Measurements from ENCODE around the gene TRAPPC13.
A peak's percentile ranks its signal among the peaks of the same experiment; 100 is the strongest.
"Not testable (repeated sequence)": the region's sequence is repeated elsewhere in the genome, so short reads cannot be mapped to it uniquely, and the experiment has no call there.

TRAPPC13 gene

GRCh38 chr5:65624571-65625555 lies at the start of gene TRAPPC13, which contains the start of gene SHLD3:
TSS of gene TRAPPC13 (plus strand) at chr5:65625027. CDS start at chr5:65625061, 34 bp downstream.
TSS of gene SHLD3 (plus strand) at chr5:65625027. CDS start at chr5:65629588, 4,561 bp downstream.
- peak; percentile 23 for DNase-seq

GRCh38 chr5:65577141-65577540 lies 47.7 kb upstream of the TRAPPC13 start:
- no peak for DNase-seq

- DNase-seq = no peak
Measured at GRCh38 chr5:65588694-65589093, 36.1 kb upstream of the TRAPPC13 start.

- not testable (repeated sequence) for DNase-seq
Measured at GRCh38 chr5:65601761-65602160, 23.1 kb upstream of the TRAPPC13 start.

- peak; percentile 2 for DNase-seq
Measured at GRCh38 chr5:65611524-65611923, 13.3 kb upstream of the TRAPPC13 start.

GRCh38 chr5:65612298-65612907 lies 12.4 kb upstream of the TRAPPC13 start:
- no peak for DNase-seq

- DNase-seq = no peak
Measured at GRCh38 chr5:65620021-65620420, 4.8 kb upstream of the TRAPPC13 start.

GRCh38 chr5:65621961-65622360 lies 2.9 kb upstream of the TRAPPC13 start:
- DNase-seq = not testable (repeated sequence)

GRCh38 chr5:65623482-65623881 lies 1.3 kb upstream of the TRAPPC13 start:
- DNase-seq = no peak

- DNase-seq = peak; percentile 56
Measured at GRCh38 chr5:65624025-65624570, 729 bp upstream of the TRAPPC13 start, which contains the start of gene TRIM23. TSS of gene TRIM23 (minus strand) at chr5:65624333. CDS start at chr5:65624274, 59 bp downstream.

GRCh38 chr5:65625743-65626142 lies 916 bp downstream of the TRAPPC13 start:
- DNase-seq = no peak

GRCh38 chr5:65630981-65631380 lies 6.2 kb downstream of the TRAPPC13 start:
- no peak for DNase-seq

GRCh38 chr5:65640240-65640639 lies 15.4 kb downstream of the TRAPPC13 start:
- DNase-seq = no peak

- DNase-seq = no peak
Measured at GRCh38 chr5:65646938-65647337, 22.1 kb downstream of the TRAPPC13 start.

- DNase-seq = no peak
Measured at GRCh38 chr5:65647941-65648340, 23.1 kb downstream of the TRAPPC13 start.

GRCh38 chr5:65651144-65651543 lies 26.3 kb downstream of the TRAPPC13 start:
- DNase-seq = no peak

- DNase-seq = no peak
Measured at GRCh38 chr5:65654713-65655112, 29.9 kb downstream of the TRAPPC13 start.

- DNase-seq = no peak
Measured at GRCh38 chr5:65663804-65664521, 39.1 kb downstream of the TRAPPC13 start.

GRCh38 chr5:65668696-65669095 lies 43.9 kb downstream of the TRAPPC13 start:
- no peak for DNase-seq

GRCh38 chr5:65672796-65673195 lies 48.0 kb downstream of the TRAPPC13 start:
- no peak for DNase-seq

- no peak for DNase-seq
Measured at GRCh38 chr5:65674749-65675148, 49.9 kb downstream of the TRAPPC13 start.

- not testable (repeated sequence) for DNase-seq
Measured at GRCh38 chr5:65676056-65676455, 51.2 kb downstream of the TRAPPC13 start.

- DNase-seq = no peak
Measured at GRCh38 chr5:65682148-65682547, 57.3 kb downstream of the TRAPPC13 start.

Data from NCI-H2107 (cell line).